ENCODE results near the gene YTHDC2. TPM values are rescaled to one million over a fixed set of nuclear protein-coding genes. Genes with fewer than 3 reads are reported as not detected.
"Not testable (repeated sequence)": the region's sequence is repeated elsewhere in the genome, so short reads cannot be mapped to it uniquely, and the experiment has no call there.

YTHDC2 gene
- total RNA-seq, 1 experiment from 2014 or later, result 14.4 TPM

DNA sequence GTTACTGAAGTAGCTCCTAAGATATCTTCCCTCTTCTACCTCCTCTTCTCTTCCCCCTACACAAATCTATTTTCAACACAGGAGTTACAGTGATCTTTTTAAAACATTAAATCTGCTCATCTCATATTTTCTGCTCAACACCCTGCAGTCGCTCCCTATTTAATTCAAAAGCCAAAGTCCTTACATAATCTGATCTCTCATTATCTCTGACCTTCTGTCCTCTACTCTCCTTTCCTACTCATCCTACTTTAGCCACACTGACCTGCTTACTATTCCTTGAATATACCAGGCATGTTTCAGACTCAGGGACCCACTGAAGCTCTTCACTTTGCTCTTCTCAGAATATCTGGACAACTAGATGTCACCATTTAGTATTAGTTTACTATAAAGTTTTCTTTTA is 87.9 kb downstream of the YTHDC2 start:
- DNase-seq (ENCODE audit: low read depth), result no peak

DNA sequence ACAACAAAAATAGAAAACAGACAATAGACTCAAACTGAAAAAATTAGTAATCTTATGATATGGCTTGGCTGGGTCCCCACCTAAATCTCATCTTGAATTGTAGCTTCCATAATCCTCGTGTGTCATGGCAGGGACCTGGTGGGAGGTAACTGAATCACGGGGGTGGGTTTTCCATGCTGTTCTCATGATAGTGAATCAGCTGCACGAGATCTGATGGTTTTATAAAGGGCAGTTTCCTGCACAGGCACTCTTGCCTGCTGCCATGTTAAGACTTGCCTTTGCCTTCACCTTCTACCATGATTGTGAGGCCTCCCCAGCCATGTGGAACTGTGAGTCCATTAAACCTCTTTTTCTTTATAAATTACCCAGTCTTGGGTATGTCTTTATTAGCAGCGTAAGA is 89.8 kb downstream of the YTHDC2 start:
- DNase-seq (ENCODE audit: low read depth), result not testable (repeated sequence)

DNA sequence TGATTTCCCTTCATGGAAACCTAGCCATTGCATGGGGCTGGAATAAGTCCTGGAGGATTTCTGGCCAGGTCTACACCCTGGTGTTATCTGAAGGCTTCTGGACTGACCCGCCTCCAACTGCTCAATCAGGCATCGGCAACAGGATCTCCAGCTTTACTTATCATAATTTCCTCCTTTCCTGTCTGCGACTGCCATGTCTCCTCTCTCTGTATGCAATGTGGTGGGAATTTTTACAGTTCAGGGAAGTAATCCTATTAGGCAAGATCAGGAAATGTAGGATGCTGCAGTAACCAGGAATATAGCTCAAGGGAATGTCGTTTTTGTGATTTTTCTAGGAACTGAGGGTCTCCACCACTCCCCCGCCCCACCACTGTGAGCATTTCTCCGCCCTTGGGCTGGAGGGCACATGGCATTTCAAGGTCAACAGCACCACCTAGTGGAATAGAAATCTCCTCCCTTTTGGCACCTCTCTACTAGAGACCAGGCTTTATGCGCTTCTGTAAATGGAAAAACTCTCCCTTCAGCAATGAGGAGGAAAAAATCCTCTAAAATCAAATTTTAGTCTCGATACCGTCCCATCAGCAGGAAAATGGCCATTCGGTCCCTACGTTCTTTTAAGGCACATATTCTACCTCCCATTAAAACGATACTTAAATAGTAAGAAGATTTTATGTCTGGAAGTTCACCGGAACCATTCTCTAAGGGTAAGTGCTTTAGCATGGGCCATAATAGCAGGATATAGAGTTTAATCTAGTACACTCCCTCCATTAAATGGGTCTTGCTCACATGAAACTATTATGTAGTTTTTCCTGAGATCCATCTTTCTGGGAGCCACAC is 93.0 kb downstream of the YTHDC2 start:
- peak; percentile 55 for DNase-seq (ENCODE audit: low read depth)

DNA sequence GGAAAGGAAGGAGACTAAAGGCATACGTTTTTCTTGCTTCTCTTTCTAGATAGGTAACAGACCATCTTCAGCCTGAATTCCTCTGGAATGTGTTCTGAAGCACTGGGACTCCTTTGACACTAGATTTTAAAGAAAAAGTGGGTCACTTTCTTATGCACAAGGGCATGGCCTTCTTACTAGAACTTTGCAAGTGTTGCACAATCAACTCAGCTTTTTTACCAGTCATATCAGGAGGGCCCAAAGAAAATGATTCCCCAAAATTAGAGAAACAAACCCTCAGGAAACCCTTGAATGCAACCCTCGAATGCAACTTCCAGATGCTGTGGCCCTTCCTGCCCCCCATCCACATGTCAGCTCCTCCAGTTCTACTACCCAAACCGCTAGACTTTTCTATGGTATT is 93.9 kb downstream of the YTHDC2 start:
- DNase-seq (ENCODE audit: low read depth), result no peak

DNA sequence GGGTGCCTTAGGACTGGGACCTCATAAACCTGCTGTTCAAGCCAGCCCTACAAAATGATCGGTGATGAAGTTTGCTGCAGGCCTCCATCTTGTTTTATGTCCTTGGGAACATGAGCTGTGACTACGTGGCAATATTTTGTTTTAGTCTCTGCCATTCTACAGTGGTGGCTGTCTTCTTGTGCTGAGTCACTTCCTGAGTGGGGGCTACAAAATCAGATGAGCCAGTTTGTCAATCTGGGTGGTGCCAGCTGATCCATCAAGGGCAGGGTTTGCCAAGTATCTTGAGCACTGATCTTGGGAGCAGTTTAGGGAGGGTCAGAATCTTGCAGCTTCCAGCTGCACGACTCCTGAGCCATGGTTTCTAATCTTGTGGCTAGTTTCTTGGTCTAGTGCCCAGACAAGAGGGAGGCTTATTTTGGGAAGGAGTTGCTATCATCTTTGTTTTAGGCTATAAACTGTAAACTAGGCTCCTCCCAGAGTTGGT is 94.7 kb downstream of the YTHDC2 start:
- peak; percentile 19 for DNase-seq (ENCODE audit: low read depth)

DNA sequence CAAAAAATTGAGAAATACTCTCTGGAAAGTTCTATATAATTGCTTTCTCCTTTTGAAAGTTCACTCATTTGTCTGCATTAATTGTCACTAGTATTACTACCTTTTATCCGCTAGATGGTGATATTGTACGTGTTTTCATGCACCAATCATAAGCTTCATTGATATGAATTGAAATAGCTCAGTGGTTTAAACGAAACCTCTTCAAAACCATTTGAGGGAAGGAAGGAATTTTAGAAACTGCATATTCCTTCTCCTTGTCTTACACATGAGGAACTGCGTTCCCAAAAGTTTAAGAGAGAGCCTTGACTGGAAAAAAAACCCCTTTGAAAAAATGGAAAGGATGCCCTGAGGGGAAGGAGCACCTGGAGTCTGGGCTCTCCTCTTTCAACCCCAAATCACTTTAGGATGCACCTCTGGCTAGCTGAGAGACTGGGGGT is 98.6 kb downstream of the YTHDC2 start:
- DNase-seq (ENCODE audit: low read depth), result peak; percentile 38

DNA sequence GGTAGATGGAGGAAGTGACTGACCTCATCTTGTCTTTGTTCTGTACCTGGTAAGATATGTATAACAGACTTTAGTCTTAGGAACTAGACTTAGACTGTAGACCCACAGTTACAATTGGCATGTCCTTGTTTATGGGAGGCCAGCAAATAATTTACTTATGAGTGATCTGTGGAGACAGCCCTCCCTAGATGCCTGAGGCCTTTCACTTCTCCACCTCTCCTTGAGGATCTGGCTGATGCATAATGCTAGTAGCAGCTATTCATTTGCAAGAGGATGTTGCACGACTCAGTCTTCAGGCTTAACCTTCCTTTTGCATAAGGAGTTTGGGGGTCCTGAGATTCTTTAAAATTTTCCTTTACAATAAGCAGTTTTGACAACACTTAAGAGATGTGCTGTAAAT is 100.7 kb downstream of the YTHDC2 start:
- DNase-seq (ENCODE audit: low read depth), result no peak

DNA sequence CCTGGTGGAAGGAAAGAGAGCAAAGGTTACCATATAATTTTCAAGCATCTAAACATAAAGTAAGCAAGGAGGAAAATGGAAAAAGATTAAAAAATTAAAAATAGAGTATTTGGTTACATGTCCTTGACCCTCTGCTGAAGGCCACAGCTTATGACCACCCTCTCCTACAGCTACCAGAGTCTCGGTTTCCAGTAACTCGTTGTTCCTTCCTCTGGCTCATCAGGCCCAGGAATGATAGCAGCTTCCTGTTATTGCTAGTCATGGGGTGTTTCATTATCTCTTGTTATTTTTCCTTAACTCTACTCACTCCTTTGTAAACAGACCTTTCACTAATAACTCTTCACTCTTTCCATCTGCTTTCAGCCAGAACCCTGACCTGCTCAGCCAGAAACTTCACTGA is 102.2 kb downstream of the YTHDC2 start:
- peak; percentile 11 for DNase-seq (ENCODE audit: low read depth)

DNA sequence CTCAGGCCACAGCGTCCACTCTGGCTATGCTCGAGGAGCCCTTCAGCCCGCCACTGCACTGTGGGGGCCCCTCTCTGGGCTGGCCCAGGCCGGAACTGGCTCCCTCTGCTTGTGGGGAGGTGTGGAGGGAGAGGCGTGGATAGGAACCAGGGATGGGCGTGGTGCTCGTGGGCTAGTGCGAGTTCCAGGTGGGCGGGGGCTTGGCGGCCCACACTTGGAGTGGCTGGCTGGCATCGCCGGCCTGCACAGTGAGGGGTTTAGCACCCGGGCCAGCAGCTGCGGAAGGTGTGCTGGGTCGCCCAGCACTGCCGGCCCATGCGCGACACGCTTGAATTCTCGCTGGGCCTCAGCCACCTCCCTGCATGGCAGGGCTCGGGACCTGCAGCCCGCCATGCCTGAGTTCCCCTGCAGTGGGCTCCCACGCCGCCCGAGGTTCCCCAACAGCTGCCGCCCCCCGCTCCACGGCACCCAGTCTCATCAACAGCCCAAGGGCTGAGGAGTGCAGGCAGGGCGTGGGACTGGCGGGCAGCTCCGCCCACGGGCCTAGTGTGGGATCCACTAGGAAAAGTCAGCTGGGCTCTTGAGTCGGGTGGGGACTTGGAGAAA is 103.8 kb downstream of the YTHDC2 start:
- DNase-seq (ENCODE audit: low read depth), result no peak

DNA sequence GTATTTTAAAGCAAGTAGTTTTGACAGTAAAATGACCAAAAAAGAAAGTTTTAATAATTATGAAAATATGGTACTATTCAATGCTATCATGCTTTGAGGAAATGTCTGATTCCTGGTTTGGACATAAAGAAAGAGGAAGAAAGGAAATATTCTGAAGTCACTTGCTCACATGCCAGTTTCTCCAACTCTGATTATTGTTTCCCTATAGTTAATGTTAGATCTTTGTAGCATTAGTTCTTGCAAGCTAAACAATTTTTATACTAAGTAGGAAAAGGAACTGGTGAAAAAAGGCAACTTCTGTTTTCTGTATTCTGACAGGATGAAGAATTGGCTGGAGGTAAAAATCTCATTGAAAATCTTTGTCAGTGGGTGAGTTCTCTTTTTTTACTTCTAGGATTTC is 119.5 kb downstream of the YTHDC2 start:
- DNase-seq (ENCODE audit: low read depth), result no peak

DNA sequence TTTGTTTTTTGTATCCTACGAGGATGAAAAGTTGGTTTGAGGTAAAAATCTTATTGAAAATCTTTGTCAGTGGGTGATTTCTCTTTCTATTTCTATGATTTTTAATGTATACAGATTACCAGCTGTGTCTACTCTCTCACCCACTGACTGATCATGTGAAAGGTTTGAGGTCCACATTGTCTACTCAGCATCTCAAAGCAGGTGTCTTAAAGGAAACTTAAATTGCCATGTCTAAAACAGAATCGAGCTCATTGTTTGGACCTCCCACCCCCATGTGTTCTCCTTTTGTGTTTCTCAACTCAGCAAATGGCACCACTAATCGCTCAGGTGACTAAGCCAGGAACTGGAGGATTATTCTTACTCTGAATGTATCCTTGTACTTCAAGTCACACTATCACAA is 121.5 kb downstream of the YTHDC2 start:
- no peak for DNase-seq (ENCODE audit: low read depth)

DNA sequence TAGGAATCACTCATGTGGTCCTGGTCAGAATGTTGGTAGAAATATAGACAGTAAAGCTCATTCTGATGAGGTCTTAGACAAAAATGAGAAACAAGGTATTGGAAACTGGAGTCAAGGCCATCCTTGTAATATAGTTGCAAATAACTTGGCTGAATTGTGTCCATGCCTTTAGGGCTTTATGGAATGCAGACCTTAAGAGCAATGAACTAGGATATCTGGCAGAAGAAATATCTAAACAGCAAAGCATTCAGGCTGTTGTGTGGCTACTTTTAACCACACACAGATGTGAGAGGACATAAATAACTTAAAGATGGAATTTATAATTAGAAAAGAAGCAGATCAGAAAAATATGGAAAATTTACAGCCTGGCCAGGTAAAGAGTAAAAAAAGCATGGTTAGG is 128.2 kb downstream of the YTHDC2 start:
- DNase-seq (ENCODE audit: low read depth), result no peak

Other genes with a start within 250 kb of the YTHDC2 start
- gene TSSK1B, start 78.7 kb upstream of the YTHDC2 start, total RNA-seq (2014; rRNA removed), result 0.06 and 0.52 TPM in 2 replicates
- 9.2 and 10.7 TPM in 2 replicates for gene MCC, start 25.2 kb upstream of the YTHDC2 start, total RNA-seq (2014; rRNA removed)

Data from LHCN-M2 (cell line).